ENCODE data around the gene PTH2.
"Not testable (repeated sequence)": the region's sequence is repeated elsewhere in the genome, so short reads cannot be mapped to it uniquely, and the experiment has no call there.

PTH2 gene

DNA sequence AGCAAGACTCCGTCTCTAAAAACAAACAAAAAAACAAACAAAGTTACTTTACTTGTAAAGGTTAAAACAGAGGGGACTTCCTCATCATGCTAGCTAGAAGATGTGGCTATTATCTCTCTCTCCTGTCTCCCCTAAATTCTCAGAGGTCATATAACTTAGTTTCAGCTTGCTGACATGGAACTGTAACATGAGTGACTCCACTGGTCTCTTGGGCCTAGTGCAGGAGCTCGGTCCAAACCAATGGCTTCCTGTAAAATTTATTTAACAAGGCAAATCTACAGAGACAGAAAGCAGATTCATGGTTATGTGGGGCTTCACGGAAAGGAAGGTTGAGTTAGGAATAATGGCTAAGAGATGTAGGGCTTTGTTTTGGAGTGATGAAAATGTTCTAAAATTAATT lies 44.7 kb downstream of the PTH2 start:
- no peak for DNase-seq (ENCODE audit: low spot score)

DNA sequence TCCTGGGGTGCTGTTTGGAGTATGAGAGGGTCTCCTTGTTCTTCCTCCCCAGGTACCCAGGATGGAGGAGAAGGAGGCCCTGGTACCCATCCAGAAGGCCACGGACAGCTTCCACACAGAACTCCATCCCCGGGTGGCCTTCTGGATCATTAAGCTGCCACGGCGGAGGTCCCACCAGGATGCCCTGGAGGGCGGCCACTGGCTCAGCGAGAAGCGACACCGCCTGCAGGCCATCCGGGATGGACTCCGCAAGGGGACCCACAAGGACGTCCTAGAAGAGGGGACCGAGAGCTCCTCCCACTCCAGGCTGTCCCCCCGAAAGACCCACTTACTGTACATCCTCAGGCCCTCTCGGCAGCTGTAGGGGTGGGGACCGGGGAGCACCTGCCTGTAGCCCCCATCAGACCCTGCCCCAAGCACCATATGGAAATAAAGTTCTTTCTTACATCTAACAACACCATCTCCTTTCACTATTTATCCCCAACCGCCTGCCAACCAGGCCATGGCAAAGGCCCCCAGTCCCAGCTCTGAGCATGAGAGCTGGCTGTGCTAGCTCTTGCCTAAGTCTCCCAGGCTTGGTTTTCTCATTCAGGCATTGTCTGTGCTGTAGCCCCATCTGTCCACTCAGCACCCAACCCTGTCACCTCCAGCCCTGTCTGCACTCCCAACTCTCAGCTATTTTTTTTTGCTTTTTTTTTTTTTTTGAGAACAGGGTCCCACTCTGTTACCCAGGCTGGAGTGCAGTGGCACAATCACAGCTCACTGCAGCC lies 48.4 kb downstream of the PTH2 start:
- no peak for DNase-seq (ENCODE audit: low spot score)

DNA sequence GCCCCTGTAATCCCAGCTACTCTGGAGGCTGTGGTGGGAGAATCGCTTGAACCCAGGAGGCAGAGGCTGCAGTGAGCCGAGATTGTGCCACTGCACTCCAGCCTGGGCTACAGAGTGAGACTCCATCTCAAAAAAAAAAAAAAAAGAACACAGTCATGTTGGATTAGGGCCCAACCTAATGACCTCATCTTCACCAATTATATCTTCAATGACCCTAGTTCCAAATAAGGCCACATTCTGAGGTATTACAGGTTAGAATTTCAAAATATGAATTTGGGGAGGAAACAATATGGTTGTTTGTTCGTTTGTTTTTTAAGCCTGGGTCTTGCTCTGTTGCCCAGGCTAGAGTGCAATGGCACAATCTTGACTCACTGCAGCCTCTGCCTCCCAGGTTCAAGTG lies 50.1 kb downstream of the PTH2 start:
- not testable (repeated sequence) for DNase-seq (ENCODE audit: low spot score)

Measured in CD4-positive, alpha-beta T cell treated with Interleukin-15 for 4 hours (primary cell).